Measurements from ENCODE around the gene GRB7.

GRB7 gene

GRCh38 chr17:39776252-39776651, 38.5 kb downstream of the GRB7 start:
- no peak for DNase-seq

GRCh38 chr17:39777534-39778365, 40.0 kb downstream of the GRB7 start:
- no peak for DNase-seq

GRCh38 chr17:39781031-39781860, 43.5 kb downstream of the GRB7 start:
- DNase-seq = no peak

- DNase-seq = no peak
These were observed 44.1 kb downstream of the GRB7 start for GRCh38 chr17:39781861-39782213.

GRCh38 chr17:39782481-39782880, 44.7 kb downstream of the GRB7 start:
- DNase-seq = no peak

GRCh38 chr17:39782980-39783379, 45.2 kb downstream of the GRB7 start:
- no peak for DNase-seq

GRCh38 chr17:39787041-39787440, 49.3 kb downstream of the GRB7 start:
- no peak for DNase-seq

- DNase-seq = no peak
These were observed 50.2 kb downstream of the GRB7 start for GRCh38 chr17:39787743-39788484.

GRCh38 chr17:39791111-39791992, 53.6 kb downstream of the GRB7 start:
- DNase-seq = no peak

- no peak for DNase-seq
These were observed 54.9 kb downstream of the GRB7 start for GRCh38 chr17:39792526-39793221.

GRCh38 chr17:39793301-39793872, 55.6 kb downstream of the GRB7 start:
- no peak for DNase-seq

GRCh38 chr17:39794249-39794970, 56.7 kb downstream of the GRB7 start:
- no peak for DNase-seq
